Psoas muscle (tissue), 8 donors: ENCODE measurements around the gene ST6GALNAC3. TPM values are rescaled to one million over a fixed set of nuclear protein-coding genes. Genes with fewer than 3 reads are reported as not detected.

Experiments used
- ATAC-seq, 4 donors: fragments of 200-7000 bp; cut with Tn5 transposase; one replicate each; pipeline ENCODE4 v1.9.1; 2020; ENCODE audit warnings: moderate library complexity in 3 of 4, mild to moderate bottlenecking in 2 of 4
- DNase-seq, 2 donors: peaks; one replicate each; pipeline ENCODE4 v3.0.0-alpha.2; 2020
- H3K27ac ChIP-seq: fragments of 200-600 bp; one replicate; pipeline ENCODE4 v1.8.0; 2022
- H3K27me3 ChIP-seq, 3 donors: fragments of 200-600 bp in 1 of 3; one replicate each; pipeline versions ENCODE4 v1.6.1 to v1.8.0; 2013 to 2022; ENCODE audit warnings: low read length in 2 of 3, mild to moderate bottlenecking in 2 of 3, moderate library complexity in 1 of 3; ENCODE audit not compliant: insufficient read depth in 3 of 3
- H3K36me3 ChIP-seq, 2 donors: fragments of 200-600 bp in 1 of 2; one replicate each; pipeline versions ENCODE4 v1.6.1 to v1.8.0; 2013 to 2022; ENCODE audit warnings: low read depth in 1 of 2, mild to moderate bottlenecking in 1 of 2, moderate library complexity in 1 of 2; ENCODE audit not compliant: insufficient read depth in 1 of 2
- H3K4me1 ChIP-seq: fragments of 200-600 bp; one replicate; pipeline ENCODE4 v1.8.0; 2022
- H3K4me3 ChIP-seq: fragments of 200-600 bp; one replicate; pipeline ENCODE4 v1.8.0; 2022; ENCODE audit warnings: mild to moderate bottlenecking
- H3K9me3 ChIP-seq: fragments of 200-600 bp; one replicate; pipeline ENCODE4 v1.8.0; 2022
- WGBS, 3 donors: extraction: QIAGEN DNeasy Blood & Tissue Kit; methylation state at CpG; one replicate each; pipeline versions ENCODE4 v1.1.6 to v1.1.7; 2013; 5-methylcytosine and 5-hydroxymethylcytosine counted together
- intact Hi-C, 2 donors: fragments of 100-400 bp; cut with DNase I; formaldehyde crosslinking; loops; one replicate each; pipeline versions ENCODE4 v1.11.0 to v1.14.2; 2022
- polyA plus RNA-seq, 3 donors: library from polyadenylated mRNA; stranded (reverse); fragments of 200-250 nt; gene quantifications; one replicate each; pipeline ENCODE4 v1.2.3, GENCODE V29; 2013
- total RNA-seq, 4 donors: library from RNA; stranded (reverse); fragmentation: NEBNext Ultra II Directional in 2 of 4; extraction: Animal tissue kit (Norgen Biotek cat#: 25700) in 2 of 4; gene quantifications; one replicate each; pipeline versions ENCODE4 v1.2.1 to v1.2.4, GENCODE V29; 2021 to 2023
- TF ChIP-seq, protein P1 (sequence below): fragments of 200-600 bp; IDR thresholded peaks from one replicate; pipeline ENCODE4 v1.8.0; 2022; ENCODE audit warnings: antibody characterized with exemption
- donor health status: healthy with polysubstance abuse.
- donor health status: DM: no; HTN: no; CAD: no; lungs with moderate emphysema.
- donor health status: Bipolar disorder and iron deficiency.
- donor health status: healthy.
- donor health status: DM: yes; HTN: yes; CAD: no.
- donor health status: DM: no; HTN: no; CAD: no.
- donor health status: DM: no; HTN: no; CAD: no.
- donor health status: DM: yes; HTN: yes; CAD: no.

ST6GALNAC3 gene
- total and polyA plus RNA-seq, 7 donors: 1.3 to 5.4 (median 2.3) TPM

DNA sequence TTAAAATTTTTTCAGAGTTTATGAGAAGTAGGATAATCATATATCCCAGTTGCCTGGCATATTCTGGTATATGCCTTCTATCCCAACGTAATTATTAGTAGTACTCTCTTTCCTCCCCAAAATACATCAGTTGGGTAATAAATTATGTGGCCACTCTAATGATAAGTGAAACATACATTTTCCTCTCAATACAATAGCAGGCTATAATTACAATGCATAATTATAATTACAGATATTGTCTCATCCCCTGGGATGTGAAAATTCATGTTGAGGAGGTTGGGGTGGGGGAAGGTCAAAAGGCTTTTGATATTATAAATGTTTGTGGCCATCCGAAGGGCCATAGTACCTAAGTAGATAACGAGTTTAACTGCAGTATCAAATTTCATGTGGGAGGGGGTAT is 277.1 kb downstream of the ST6GALNAC3 start:
- Histone ChIP-seq H3K36me3 (no peaks in the 10 kb centered on the region), H3K9me3 (no peaks in the 10 kb centered on the region), H3K4me1 (no peaks in the 10 kb centered on the region), H3K4me3 (no peak overlapping the region), H3K27ac (no peak overlapping the region), H3K27me3 (no peaks in the 10 kb centered on the region)
- intact Hi-C loops: no loop called here
- ATAC-seq (no peak), DNase-seq (no peak)
- 66 to 72% (median 70%) methylated on average over 3 of the region's 3 CpGs for WGBS, 3 donors
- TF ChIP-seq, protein P1, sequence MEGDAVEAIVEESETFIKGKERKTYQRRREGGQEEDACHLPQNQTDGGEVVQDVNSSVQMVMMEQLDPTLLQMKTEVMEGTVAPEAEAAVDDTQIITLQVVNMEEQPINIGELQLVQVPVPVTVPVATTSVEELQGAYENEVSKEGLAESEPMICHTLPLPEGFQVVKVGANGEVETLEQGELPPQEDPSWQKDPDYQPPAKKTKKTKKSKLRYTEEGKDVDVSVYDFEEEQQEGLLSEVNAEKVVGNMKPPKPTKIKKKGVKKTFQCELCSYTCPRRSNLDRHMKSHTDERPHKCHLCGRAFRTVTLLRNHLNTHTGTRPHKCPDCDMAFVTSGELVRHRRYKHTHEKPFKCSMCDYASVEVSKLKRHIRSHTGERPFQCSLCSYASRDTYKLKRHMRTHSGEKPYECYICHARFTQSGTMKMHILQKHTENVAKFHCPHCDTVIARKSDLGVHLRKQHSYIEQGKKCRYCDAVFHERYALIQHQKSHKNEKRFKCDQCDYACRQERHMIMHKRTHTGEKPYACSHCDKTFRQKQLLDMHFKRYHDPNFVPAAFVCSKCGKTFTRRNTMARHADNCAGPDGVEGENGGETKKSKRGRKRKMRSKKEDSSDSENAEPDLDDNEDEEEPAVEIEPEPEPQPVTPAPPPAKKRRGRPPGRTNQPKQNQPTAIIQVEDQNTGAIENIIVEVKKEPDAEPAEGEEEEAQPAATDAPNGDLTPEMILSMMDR: no peak

DNA sequence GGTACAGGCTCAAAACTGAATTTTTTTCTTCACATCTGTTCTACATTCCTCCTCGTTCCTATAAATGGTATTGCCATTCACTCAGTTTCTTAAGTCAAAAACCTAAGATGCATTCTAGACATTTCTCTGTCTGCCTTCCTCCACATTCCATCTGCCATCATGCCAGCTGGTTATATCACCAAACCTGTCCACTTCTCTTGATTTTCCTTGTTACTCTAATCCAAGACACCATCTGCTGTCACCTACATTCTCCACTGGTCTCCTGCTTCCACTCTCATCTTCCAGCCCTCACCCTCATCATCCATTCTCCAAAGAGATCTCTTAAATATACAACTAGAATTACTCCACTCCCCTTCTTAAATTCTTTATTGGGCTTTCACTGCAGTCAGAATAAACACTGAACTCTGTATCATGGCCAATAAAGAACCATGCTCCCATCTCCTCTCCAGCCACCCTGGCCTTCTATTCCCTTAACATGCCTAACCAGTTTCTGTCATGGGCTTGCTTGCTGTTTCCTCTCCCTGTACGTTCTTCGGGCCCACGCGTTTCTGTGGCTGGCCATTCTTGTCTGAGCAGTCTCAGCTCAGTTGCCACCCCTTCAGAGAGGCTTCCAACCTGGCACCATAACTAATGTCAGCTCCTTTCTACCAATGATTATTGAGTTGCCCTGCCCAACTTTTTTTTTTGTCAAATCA is 278.3 kb downstream of the ST6GALNAC3 start:
- intact Hi-C loops: no loop called here
- DNase-seq (no peak), ATAC-seq (no peak)
- Histone ChIP-seq H3K27ac (no peak overlapping the region), H3K4me1 (no peaks in the 10 kb centered on the region), H3K27me3 (peaks cover 0 to 2% (median 0%) of the 10 kb centered on the region in 3 donors), H3K9me3 (no peaks in the 10 kb centered on the region), H3K4me3 (no peak overlapping the region), H3K36me3 (no peaks in the 10 kb centered on the region)
- WGBS, 3 donors: 91 to 93% (median 92%) methylated on average over 5 of the region's 5 CpGs
- TF ChIP-seq, protein P1: no peak

DNA sequence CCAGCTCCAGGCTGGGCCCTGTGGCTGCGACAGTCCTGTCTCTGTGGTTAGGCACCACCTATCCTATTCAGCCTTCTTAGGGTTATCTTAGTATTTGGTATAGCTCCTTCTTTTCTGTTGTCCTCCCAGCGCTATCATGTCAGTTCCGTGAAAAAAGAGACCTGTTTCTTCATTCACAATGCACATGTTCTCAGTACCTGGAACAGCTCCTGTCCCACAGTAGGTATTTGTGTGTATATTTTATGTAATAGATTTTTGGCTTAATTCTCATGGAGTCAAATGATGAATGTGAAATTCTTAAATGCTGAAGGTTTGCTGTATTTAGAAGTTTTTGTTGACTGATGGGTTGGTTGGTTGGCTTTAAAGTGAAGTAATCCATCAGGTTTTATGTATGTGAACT is 279.7 kb downstream of the ST6GALNAC3 start:
- H3K9me3 ChIP-seq: no peaks in the 10 kb centered on the region
- no peak for ATAC-seq
- intact Hi-C loops: no loop called here

DNA sequence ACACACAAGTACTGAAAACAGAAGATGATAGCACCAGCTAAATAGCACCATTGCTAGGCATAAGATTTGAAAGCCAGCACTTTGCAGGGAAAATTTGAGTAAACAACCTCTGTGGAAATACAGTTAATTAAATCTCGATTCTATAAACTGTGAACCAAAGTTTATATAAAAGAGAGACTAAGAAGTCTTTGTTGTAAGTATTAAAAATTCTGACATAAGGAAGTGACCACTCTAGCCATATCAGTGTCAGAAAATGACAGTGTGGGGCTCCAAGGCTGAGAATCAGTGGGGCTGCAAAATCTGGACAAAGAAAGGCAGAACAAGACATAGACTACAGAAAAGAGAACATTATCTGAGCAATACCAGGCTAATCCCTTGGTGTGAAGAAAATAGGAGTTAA is 292.2 kb downstream of the ST6GALNAC3 start:
- H3K9me3 ChIP-seq: no peaks in the 10 kb centered on the region
- H3K4me1 ChIP-seq: no peaks in the 10 kb centered on the region
- H3K4me3 ChIP-seq: no peak overlapping the region
- DNase-seq (no peak), ATAC-seq (no peak)
- H3K36me3 ChIP-seq: no peaks in the 10 kb centered on the region
- whole genome bisulfite sequencing, 3 donors: 71 to 96% (median 83%) methylated on average over 1 of the region's 1 CpG
- intact Hi-C loops: no loop called here
- H3K27ac ChIP-seq: no peak overlapping the region
- TF ChIP-seq, protein P1: no peak
- no peaks in the 10 kb centered on the region for H3K27me3 ChIP-seq

More for the DNA sequence above, 279.7 kb downstream of the ST6GALNAC3 start:
- Histone ChIP-seq H3K4me1 (no peaks in the 10 kb centered on the region), H3K36me3 (no peaks in the 10 kb centered on the region), H3K4me3 (no peak overlapping the region), H3K27ac (no peak overlapping the region), H3K27me3 (peaks cover 0 to 2% (median 0%) of the 10 kb centered on the region in 3 donors)
- TF ChIP-seq, protein P1: no peak
- WGBS, 3 donors: 96 to 100% (median 98%) methylated on average over 3 of the region's 3 CpGs
- no peak for DNase-seq

DNA sequence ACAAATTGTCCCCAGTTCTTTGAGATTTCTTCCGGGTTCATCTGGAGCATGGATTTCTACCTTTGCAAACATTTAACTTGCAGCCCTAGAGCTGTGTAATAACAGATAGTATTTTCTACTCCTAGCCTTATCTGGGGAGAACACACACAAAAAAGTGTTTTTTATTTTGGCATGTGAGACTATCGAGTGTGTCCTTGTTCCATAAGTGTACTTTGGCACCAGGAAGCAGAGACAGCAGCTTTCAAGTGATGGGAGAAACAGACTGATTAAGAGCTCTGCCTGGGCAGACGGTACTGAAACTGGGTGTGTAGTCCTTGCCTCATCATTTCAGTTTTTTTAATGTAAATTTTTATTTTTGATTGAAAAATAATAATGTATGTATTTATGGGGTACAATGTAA is 297.4 kb downstream of the ST6GALNAC3 start:
- intact Hi-C loops: no loop called here
- Histone ChIP-seq H3K4me3 (no peak overlapping the region), H3K9me3 (no peaks in the 10 kb centered on the region), H3K27me3 (no peaks in the 10 kb centered on the region), H3K4me1 (no peaks in the 10 kb centered on the region), H3K36me3 (no peaks in the 10 kb centered on the region), H3K27ac (no peak overlapping the region)
- ATAC-seq (no peak), DNase-seq (no peak)
- TF ChIP-seq, protein P1: no peak
- 56 to 63% (median 63%) methylated on average over 3 of the region's 3 CpGs for WGBS, 3 donors
